Fibroblast of skin of back (primary cell): Measurements from ENCODE around the gene EGLN3.
"Not testable (repeated sequence)": the region's sequence is repeated elsewhere in the genome, so short reads cannot be mapped to it uniquely, and the experiment has no call there.

Source experiments
- DNase-seq: peaks from one replicate; pipeline ENCODE4 v3.0.0-alpha.2; 2013

The EGLN3 gene

GRCh38 chr14:33934043-33934750 is 16.7 kb downstream of the EGLN3 start:
- no peak for DNase-seq

DNA sequence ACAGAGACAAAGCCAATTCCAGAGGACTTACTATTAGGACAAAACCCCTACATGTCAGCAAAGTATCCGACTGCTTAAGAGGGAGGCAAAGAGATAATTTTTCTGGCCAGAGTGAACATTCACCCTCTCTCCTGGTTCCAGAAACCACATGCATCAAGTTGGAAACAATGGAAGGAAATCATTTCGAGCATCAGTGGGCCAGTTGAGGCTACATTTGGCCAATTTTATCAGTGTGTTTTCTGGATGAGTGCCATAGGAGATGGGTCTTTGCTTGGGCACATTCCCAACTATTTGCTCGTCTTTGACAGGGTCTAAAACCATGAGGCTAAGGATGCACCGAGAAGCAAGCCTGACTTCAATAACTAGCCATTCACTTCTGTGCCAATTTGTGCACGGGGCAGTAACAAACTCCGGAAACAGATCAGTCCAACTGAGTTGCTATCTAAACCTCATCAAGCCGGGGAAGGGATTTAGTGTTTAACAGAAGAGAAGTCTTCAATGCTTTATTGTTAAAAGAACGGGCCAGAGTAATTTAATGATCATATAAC is 17.4 kb downstream of the EGLN3 start:
- DNase-seq = no peak

- DNase-seq = peak; percentile 30
These were observed 18.1 kb downstream of the EGLN3 start for GRCh38 chr14:33932576-33933345.

DNA sequence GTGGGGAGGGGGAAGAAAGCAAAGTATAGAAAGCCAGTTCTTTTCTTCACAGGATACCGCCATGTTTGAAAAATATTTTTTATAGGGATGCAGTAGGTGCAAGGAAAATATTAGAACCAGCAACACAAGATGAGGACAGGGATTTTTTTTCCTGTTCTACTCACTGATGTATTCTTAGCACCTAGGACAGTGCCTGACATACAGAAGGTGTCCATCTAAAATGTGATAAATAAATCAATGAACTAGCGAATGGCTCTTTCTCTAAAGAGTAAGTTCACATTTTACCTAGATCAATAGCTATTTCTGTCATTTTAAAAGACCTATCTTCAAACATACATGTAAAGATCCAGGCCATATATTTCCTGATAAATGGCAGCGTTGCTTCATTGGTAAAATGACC is 18.8 kb downstream of the EGLN3 start:
- no peak for DNase-seq

DNA sequence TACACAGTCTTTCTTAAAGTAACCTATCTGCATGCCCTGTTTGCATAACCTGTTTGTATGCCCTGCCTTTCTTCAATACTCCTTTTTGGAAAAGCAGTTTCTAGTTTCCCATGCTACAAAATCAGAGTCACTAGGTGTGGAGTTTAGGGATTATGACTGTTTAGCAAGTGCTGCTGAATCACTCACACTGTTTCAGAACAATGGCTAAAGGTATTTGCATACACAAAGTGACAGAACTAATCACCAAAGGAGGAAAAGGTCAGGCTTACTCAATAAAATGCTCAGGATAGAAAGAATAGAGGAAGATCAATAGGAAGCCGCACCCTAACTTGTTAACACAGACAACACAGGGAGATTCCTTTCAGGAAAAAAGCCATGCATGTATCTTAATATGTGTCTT is 19.4 kb downstream of the EGLN3 start:
- no peak for DNase-seq

DNA sequence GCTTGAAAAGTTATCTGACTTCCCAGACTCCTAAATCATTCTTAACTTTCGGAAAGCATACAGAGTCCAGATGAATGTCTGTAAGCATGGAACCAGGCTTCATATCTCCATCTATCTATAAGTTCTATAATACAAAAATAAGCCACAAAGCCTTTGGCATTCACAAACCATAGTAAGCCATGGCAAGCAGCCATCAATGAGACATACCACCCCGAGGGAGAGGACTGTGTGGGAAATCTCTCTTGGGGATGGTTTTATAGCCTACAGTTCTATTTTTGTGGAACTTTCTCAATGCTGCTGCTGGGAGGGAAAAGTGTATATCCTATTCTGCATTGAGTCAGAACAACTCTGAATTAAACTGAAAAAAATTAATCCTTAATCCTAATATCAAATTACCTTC is 20.4 kb downstream of the EGLN3 start:
- DNase-seq = peak; percentile 79

GRCh38 chr14:33929799-33930408 is 21.0 kb downstream of the EGLN3 start:
- no peak for DNase-seq

GRCh38 chr14:33928895-33929294 is 22.0 kb downstream of the EGLN3 start:
- DNase-seq = no peak

DNA sequence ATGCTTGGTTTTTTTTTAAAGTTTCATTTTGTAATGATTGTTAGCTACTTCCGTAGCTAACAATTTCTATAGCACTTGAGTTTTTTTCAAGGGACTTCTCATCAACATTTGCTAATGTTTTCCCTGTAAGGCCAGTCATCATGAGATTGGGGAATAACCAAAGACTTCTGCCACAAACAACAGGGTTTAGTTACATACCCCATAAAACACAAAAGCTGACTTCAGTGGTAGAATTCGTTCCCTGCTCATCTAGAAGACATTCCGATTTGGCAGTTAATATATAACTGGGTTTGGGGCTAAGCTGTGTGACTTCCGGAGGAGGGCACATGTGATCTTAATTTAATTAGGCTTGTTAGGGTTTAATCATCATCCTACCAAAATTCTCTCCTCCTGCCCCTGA is 22.9 kb downstream of the EGLN3 start:
- DNase-seq = no peak

DNA sequence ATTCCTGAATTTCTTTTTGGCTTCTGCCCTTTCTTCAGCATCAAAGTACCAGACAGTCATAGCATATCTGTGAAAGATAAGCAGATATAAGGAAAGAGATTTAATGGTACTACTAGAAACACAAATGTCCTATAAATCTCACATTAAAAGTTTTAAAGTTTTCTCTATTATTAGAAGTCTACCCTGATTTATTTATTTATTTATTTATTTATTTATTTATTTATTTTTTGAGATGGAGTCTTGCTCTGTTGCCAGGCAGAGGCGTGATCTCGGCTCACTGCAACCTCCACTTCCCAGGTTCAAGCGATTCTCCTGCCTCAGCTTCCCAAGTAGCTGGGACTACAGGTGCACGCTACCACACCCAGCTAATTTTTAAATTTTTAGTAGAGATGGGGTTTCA is 23.9 kb downstream of the EGLN3 start:
- not testable (repeated sequence) for DNase-seq

DNA sequence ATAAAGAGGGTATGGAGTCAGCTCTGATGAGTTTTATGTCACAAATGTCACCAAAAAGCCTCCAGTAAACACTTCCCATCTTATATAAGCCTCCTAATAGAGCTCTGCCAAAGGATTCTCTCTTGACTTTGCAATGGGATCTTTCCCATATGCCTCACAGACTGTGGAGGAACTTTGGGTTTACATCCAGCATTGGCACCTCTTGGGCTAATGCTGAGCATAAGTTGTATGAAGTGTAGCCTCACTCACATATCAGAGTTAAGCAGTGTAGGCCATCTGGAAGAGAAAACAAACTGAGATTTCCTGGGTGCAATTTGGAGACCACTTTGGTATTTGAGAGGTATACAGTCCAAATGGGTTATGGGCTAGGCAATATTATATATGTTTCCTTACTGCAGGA is 24.9 kb downstream of the EGLN3 start:
- no peak for DNase-seq

DNA sequence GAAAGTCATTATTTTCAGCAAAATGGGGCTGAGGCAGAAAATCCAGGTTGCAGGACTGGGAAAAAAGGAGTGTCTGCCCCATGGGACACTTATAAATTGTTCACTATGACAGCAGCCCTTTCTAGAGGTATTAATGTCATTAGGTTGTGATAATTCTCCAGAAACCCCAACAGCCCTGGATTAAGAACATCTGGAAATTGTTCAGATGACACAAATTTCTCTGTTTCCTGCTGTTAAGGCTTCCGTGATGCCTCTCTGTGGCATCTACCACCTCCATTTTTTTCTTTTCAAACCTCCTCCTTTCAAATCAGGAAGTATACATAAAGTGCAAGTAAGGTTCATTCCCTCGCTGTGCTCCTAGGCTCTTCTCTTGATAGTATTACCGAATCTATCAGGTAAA is 25.6 kb downstream of the EGLN3 start:
- DNase-seq = no peak

DNA sequence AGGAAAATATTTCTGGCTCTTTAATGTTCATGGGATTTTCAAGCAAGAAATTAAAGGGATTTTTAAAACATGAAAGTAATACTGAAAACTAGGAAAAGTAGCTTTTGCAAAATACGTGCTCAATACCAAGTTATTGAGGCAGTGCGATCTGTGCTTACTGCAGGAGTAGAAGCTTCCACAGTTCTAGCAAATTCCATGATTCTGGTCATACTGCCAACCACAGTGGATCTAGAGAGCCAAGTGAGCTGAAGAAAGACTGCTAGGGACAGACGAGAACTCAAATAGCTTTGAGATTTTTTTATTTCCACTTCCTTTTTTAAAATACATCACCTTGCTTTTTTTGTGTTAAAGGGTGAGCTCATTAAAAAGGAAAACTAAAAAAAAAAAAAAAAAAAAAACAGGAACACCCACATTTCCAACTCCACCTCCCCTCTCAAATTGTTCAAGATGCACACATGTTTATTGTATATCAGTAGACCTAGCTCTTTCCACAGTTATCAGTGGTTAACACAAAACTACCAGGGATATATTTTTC is 26.2 kb downstream of the EGLN3 start:
- DNase-seq = no peak

DNA sequence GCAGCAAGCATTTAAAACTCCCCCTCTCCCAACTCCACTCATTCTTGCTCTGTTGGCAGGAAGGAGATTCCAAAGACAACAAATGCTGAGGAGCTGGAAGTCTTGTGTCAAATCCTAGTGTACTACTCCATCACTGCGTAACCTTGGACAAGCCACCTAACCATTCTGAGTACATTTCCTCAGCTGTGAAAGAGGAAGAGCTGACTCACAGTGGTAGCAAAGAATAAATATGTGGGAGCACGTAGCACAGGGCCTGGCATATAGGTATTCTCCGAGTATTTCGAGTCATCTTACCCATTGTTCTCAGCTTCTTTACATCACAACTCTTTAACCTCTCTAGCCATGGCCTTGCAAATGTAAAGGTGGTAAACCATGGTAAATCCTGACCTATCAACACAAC is 28.7 kb downstream of the EGLN3 start:
- DNase-seq = peak; percentile 13

GRCh38 chr14:33918256-33918655 is 32.6 kb downstream of the EGLN3 start:
- no peak for DNase-seq

- no peak for DNase-seq
These were observed 33.2 kb downstream of the EGLN3 start for GRCh38 chr14:33917661-33918060.

GRCh38 chr14:33916663-33917565 is 34.0 kb downstream of the EGLN3 start:
- DNase-seq = peak; percentile 60

DNA sequence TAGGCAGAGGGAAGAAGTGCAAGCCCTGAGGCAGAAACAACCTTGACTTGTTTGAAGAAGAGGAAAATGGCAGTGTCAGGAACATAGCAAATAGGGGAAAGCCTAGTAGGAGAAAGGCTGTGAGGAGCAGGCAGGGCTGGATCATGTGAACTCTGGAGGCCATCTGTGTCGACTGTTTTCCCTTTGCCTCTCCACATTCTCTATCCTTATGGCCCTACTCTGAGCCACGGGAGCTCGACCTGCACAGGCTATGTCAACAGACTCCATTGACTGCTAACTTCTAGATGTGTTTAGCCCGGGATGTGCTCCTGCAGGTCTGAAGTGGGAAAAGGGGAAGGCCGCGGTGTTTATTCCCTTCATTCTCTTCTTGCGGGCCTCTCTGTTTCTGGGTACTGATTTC is 35.2 kb downstream of the EGLN3 start:
- no peak for DNase-seq

DNA sequence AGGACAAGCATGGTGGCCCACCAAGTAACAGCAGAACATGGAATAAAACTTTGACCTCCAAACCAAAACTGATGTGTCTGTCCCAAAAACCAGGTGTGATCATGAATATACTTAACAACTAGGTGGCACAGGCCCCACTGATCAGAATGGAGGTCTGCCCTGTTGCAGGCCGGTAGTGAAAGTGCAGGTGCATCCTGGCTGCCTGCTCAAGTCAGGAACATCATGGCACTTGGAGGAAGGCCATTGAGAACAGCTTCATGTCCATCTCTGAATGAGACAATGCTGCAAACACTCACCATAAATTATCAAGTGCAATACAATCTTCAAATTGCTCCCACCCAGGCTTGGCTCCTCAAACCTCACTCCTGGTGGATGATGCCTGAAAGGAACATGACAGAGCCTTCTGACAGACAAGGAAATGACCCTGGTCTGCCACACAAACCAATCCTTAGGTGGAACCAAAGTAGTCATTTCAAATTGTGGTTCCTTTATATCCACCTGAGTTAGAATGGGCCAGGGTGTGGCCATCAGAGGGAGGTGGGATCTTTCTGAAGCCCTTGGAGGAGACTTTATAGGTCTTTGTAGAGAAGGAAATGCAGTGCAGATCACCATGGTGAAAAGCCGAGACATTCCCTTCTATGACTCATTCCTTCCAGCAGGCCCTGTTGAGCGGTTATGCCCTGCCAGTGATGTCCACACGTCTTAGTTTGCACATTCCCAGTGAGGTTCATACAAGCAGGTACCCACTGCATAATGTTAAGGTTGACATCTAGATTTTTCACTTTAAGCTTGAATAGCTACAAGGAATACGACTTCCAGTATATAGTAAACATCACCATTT is 36.0 kb downstream of the EGLN3 start:
- DNase-seq = peak; percentile 75

DNA sequence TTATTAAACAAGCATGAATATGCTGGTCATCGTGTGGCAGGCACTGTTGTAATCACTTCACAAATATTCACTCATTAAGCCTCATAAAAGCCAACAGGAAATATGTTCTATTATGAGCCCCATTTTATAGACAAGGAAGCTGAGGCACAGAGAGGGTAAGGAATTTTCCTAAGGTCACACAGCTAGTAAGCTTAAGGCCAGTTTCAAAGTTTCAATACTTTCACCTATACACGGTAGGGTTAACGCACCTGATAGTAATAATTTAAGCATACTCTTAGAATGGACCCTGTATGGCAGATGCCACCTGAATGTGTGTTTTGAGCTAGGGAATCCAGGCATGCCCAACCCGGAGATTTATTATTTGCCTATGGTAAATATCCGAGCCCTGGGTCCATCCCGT is 39.8 kb downstream of the EGLN3 start:
- DNase-seq = no peak

GRCh38 chr14:33910435-33910834 is 40.4 kb downstream of the EGLN3 start:
- no peak for DNase-seq
